Measurements from ENCODE around the gene ALK.

ALK gene

DNA sequence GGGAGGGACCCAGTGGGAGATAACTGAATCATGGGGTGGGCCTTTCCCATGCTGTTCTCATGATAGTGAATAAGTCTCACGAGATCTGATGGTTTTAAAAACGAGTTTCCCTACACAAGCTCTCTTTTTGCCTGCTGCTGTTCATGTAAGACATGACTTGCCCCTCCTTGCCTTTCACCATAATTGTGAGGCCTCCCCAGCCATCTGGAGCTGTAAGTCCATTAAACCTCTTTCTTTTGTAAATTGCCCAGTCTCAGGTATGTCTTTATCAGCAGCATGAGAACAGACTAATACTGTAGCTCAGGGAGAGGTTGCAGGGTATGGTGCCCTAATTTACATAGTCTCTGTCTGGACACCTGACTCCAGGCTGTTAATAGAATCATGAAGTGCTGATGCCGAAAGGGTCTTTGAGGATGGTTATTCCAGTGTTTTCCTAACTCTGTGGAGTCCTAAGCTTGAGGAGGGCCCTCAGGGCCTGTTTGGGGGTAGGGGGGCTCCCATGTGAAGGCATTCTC, 343.2 kb downstream of the ALK start:
- Histone ChIP-seq H3K9me3 (ENCODE audit: insufficient read depth, low read length) (no peaks in the 10 kb centered on the region), H4K20me1 (ENCODE audit: insufficient read depth, low read length) (no peaks in the 10 kb centered on the region), H3K36me3 (replicated peaks; ENCODE audit: low read depth, low read length) (no peaks in the 10 kb centered on the region), H2AFZ (ENCODE audit: low read depth, low read length) (no peak overlapping the region), H3K27me3 (ENCODE audit: low read depth, low read length) (peaks cover 23% of the 10 kb centered on the region), H3K4me2 (ENCODE audit: low read length) (no peak overlapping the region), H3K4me1 (ENCODE audit: low read length) (peaks cover 16% of the 10 kb centered on the region), H3K4me3 (ENCODE audit: low read length) (no peak overlapping the region), H3K79me2 (ENCODE audit: low read length) (no peaks in the 10 kb centered on the region), H3K9ac (ENCODE audit: low read length) (no peak overlapping the region), H3K27ac (ENCODE audit: low read length) (no peak overlapping the region)
- TF ChIP-seq EZH2phosphoT487 (IDR thresholded peaks at IDR 0.05; ENCODE audit: low read depth) = no peak
- TF ChIP-seq, protein P1, sequence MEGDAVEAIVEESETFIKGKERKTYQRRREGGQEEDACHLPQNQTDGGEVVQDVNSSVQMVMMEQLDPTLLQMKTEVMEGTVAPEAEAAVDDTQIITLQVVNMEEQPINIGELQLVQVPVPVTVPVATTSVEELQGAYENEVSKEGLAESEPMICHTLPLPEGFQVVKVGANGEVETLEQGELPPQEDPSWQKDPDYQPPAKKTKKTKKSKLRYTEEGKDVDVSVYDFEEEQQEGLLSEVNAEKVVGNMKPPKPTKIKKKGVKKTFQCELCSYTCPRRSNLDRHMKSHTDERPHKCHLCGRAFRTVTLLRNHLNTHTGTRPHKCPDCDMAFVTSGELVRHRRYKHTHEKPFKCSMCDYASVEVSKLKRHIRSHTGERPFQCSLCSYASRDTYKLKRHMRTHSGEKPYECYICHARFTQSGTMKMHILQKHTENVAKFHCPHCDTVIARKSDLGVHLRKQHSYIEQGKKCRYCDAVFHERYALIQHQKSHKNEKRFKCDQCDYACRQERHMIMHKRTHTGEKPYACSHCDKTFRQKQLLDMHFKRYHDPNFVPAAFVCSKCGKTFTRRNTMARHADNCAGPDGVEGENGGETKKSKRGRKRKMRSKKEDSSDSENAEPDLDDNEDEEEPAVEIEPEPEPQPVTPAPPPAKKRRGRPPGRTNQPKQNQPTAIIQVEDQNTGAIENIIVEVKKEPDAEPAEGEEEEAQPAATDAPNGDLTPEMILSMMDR (IDR thresholded peaks at IDR 0.05; ENCODE audit: low read depth, low read length) = no peak

DNA sequence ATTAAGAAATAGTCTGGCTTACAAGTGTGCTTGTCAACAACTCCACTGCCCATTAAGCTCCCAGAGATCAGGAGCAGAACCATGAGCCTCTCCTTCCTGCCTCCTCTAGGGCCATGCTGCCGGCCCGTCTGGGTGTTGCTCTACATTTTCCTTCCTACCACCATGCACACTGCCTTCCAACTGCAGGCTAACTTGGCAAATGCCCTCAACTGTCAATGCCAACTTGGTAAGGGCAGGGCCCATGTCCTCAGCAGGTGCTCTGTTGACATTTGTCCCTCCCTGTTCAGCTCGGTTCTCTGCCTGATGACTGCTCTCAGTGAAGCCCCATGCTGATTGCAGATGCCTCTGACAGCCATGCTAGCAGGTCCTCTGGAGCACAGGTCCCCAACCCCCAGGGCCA, 345.2 kb downstream of the ALK start:
- Histone ChIP-seq H3K4me1 (ENCODE audit: low read length) (no peaks in the 10 kb centered on the region), H3K27me3 (ENCODE audit: low read depth, low read length) (peaks cover 23% of the 10 kb centered on the region), H3K9ac (ENCODE audit: low read length) (no peak overlapping the region)

DNA sequence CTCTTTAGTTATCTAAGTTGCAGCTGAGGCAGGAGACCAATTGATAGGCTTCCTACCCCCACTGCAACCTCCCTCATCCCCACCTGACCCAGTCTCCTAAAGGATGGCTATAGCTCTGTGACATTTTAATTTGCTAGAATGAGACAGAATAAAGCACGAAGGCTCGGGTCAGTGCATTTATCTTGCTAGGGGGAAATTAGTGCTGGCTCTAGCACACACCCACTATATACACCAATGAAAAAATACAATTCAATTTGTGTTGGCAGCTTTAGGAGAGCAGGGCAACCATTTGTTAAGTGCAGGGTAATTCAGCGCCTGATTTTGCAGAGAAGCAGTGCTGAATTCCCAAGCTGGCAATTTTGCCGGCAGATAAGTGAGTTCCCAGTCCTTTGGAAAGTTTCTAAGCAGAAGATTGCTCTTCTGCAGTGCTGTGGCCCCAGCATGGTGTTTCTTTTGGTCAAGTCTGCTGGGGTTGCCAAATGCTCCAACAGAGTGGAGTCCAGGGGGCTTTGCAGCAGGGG, 346.0 kb downstream of the ALK start:
- H3K4me3 ChIP-seq (ENCODE audit: low read length) = no peak overlapping the region
- no peak overlapping the region for H3K4me2 ChIP-seq (ENCODE audit: low read length)
- TF ChIP-seq, protein P1 (IDR thresholded peaks at IDR 0.05; ENCODE audit: low read depth, low read length) = no peak
- no peak for TF ChIP-seq EZH2phosphoT487 (IDR thresholded peaks at IDR 0.05; ENCODE audit: low read depth)
- H3K27me3 ChIP-seq (ENCODE audit: low read depth, low read length) = peaks cover 24% of the 10 kb centered on the region
- no peaks in the 10 kb centered on the region for H3K36me3 ChIP-seq (replicated peaks; ENCODE audit: low read depth, low read length)
- H2AFZ ChIP-seq (ENCODE audit: low read depth, low read length) = no peak overlapping the region
- no peaks in the 10 kb centered on the region for H3K79me2 ChIP-seq (ENCODE audit: low read length)
- H3K9ac ChIP-seq (ENCODE audit: low read length) = no peak overlapping the region
- no peaks in the 10 kb centered on the region for H3K9me3 ChIP-seq (ENCODE audit: insufficient read depth, low read length)
- H3K4me1 ChIP-seq (ENCODE audit: low read length) = no peaks in the 10 kb centered on the region
- no peaks in the 10 kb centered on the region for H4K20me1 ChIP-seq (ENCODE audit: insufficient read depth, low read length)
- no peak overlapping the region for H3K27ac ChIP-seq (ENCODE audit: low read length)

More for the DNA sequence above, 345.2 kb downstream of the ALK start:
- Histone ChIP-seq H3K79me2 (ENCODE audit: low read length) (no peaks in the 10 kb centered on the region), H4K20me1 (ENCODE audit: insufficient read depth, low read length) (no peaks in the 10 kb centered on the region), H3K4me3 (ENCODE audit: low read length) (no peak overlapping the region), H2AFZ (ENCODE audit: low read depth, low read length) (no peak overlapping the region), H3K4me2 (ENCODE audit: low read length) (no peak overlapping the region), H3K36me3 (replicated peaks; ENCODE audit: low read depth, low read length) (no peaks in the 10 kb centered on the region), H3K9me3 (ENCODE audit: insufficient read depth, low read length) (no peaks in the 10 kb centered on the region), H3K27ac (ENCODE audit: low read length) (no peak overlapping the region)
- TF ChIP-seq, protein P1 (IDR thresholded peaks at IDR 0.05; ENCODE audit: low read depth, low read length) = no peak
- TF ChIP-seq EZH2phosphoT487 (IDR thresholded peaks at IDR 0.05; ENCODE audit: low read depth) = no peak

DNA sequence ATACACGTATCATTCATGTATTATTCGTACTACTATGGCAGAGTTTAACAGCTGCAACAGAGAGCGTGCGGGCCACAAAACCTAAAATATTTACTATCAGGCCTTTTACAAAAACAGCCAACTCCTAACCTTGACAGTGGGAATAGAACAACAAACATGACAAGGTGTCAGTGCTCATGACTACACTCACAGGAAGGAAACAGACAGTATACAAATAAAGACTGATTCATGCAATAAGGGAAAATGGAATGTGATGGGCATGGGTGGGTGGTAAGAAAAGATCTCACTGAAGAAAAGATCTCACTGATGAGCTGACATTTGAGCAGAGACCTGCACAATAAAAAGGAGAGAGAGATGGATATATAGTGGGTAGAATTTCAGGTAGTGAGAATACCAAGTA, 347.8 kb downstream of the ALK start:
- no peaks in the 10 kb centered on the region for H3K4me1 ChIP-seq (ENCODE audit: low read length)
- TF ChIP-seq, protein P1 (IDR thresholded peaks at IDR 0.05; ENCODE audit: low read depth, low read length) = no peak
- no peak for TF ChIP-seq EZH2phosphoT487 (IDR thresholded peaks at IDR 0.05; ENCODE audit: low read depth)
- no peak overlapping the region for H3K9ac ChIP-seq (ENCODE audit: low read length)
- peaks cover 31% of the 10 kb centered on the region for H3K27me3 ChIP-seq (ENCODE audit: low read depth, low read length)
- H3K9me3 ChIP-seq (ENCODE audit: insufficient read depth, low read length) = no peaks in the 10 kb centered on the region
- no peaks in the 10 kb centered on the region for H4K20me1 ChIP-seq (ENCODE audit: insufficient read depth, low read length)
- H3K79me2 ChIP-seq (ENCODE audit: low read length) = no peaks in the 10 kb centered on the region
- no peak overlapping the region for H3K4me3 ChIP-seq (ENCODE audit: low read length)
- no peak overlapping the region for H3K4me2 ChIP-seq (ENCODE audit: low read length)
- no peak overlapping the region for H2AFZ ChIP-seq (ENCODE audit: low read depth, low read length)
- H3K36me3 ChIP-seq (replicated peaks; ENCODE audit: low read depth, low read length) = no peaks in the 10 kb centered on the region
- H3K27ac ChIP-seq (ENCODE audit: low read length) = no peak overlapping the region
